ENCODE results near the gene COPG1. TPM values are rescaled to one million over a fixed set of nuclear protein-coding genes. Genes with fewer than 3 reads are reported as not detected.

COPG1 gene
- total and polyA plus RNA-seq, 2 donors (not counting 3 experiments of a cell fraction or from before 2014, with no cell fraction given) = 112 to 202 TPM

DNA sequence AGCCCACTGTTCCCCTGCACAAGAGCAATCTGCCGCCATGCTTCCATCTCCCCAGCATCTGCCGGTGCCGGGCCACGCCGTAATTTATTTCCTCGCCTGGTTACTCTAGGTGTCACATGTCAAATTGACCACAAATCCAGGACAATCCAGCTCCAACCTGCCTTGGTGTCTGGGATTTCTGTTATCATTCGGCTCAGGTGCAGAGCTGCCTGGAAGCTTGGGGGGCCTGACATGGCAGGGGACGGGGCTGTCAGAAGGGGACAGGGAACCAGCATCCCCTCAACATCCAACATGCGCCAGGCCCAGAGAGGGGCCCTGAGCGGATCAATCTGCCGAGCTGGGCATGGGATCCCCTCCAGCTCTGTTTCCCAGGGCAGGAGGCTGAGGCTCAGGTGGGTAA is 77.2 kb downstream of the COPG1 start:
- dilution Hi-C loops (cut with MboI; ENCODE audit: extremely low pct_ligation_motif_present, low sequenced_read_pairs) = no loop called here
- BruUV-seq (replicated peaks) = no TSS peak
- H3K9me1 ChIP-seq (replicated peaks; ENCODE audit: control insufficient read depth, extremely low read depth, insufficient read depth, low read length) = no peaks in the 10 kb centered on the region
- no peak overlapping the region for H3K27ac ChIP-seq (ENCODE audit: insufficient read depth, low read depth, low read length)
- POLR2A ChIA-PET = interaction anchor here (1.9 kb wide), 1 partner anchor 10 kb away, joined by 11 read pairs; a partner anchor contains a TSS
- no peak overlapping the region for H2AFZ ChIP-seq (ENCODE audit: low read depth, low read length)
- H4K20me1 ChIP-seq (replicated peaks; ENCODE audit: control insufficient read depth, extremely low read depth, insufficient read depth, low read length) = no peaks in the 10 kb centered on the region
- no peaks in the 10 kb centered on the region for H3K36me3 ChIP-seq (ENCODE audit: control insufficient read depth in 2 of 2, extremely low read depth in 1 of 2, insufficient read depth in 2 of 2, low read length in 2 of 2)
- CTCF ChIA-PET = interaction anchor here (1.0 to 1.3 kb wide), 2 partner anchors 10 to 57 kb away, joined by 3 to 14 read pairs; a partner anchor contains a TSS
- no peaks in the 10 kb centered on the region for H3K4me1 ChIP-seq (ENCODE audit: control insufficient read depth, extremely low read depth, insufficient read depth, low read length)
- intact Hi-C loops (cut with micrococcal nuclease) = no loop called here
- TF ChIP-seq, protein P1, sequence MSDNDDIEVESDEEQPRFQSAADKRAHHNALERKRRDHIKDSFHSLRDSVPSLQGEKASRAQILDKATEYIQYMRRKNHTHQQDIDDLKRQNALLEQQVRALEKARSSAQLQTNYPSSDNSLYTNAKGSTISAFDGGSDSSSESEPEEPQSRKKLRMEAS (IDR thresholded peaks at IDR 0.05; ENCODE audit: insufficient read depth, insufficient read length) = no peak
- TF ChIP-seq JUN (IDR thresholded peaks at IDR 0.05; ENCODE audit: borderline replicate concordance, insufficient read depth, insufficient read length, low read depth) (no peak), FOS (IDR thresholded peaks at IDR 0.05; ENCODE audit: borderline replicate concordance, insufficient read depth, low read length) (no peak), EZH2 (IDR thresholded peaks at IDR 0.05; ENCODE audit: borderline replicate concordance, low read depth, low read length, severe bottlenecking) (no peak), POLR2A (IDR thresholded peaks at IDR 0.05; ENCODE audit: low read depth, low read length) (no peak), MYC (IDR thresholded peaks at IDR 0.05; ENCODE audit: low read depth, low read length) (no peak), GATA2 (IDR thresholded peaks at IDR 0.05; ENCODE audit: insufficient read depth, insufficient read length, low read depth, low read length) (no peak), POLR2AphosphoS5 (IDR thresholded peaks at IDR 0.05; ENCODE audit: insufficient read depth, low read depth, low read length) (no peak)
- TF ChIP-seq, protein P2, sequence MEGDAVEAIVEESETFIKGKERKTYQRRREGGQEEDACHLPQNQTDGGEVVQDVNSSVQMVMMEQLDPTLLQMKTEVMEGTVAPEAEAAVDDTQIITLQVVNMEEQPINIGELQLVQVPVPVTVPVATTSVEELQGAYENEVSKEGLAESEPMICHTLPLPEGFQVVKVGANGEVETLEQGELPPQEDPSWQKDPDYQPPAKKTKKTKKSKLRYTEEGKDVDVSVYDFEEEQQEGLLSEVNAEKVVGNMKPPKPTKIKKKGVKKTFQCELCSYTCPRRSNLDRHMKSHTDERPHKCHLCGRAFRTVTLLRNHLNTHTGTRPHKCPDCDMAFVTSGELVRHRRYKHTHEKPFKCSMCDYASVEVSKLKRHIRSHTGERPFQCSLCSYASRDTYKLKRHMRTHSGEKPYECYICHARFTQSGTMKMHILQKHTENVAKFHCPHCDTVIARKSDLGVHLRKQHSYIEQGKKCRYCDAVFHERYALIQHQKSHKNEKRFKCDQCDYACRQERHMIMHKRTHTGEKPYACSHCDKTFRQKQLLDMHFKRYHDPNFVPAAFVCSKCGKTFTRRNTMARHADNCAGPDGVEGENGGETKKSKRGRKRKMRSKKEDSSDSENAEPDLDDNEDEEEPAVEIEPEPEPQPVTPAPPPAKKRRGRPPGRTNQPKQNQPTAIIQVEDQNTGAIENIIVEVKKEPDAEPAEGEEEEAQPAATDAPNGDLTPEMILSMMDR (IDR thresholded peaks at IDR 0.05; ENCODE audit: extremely low read depth in 1 of 2, insufficient read depth in 1 of 2, low read depth in 1 of 2, low read length in 2 of 2) = no peak
- no peak overlapping the region for H3K4me3 ChIP-seq (replicated peaks in 1 of 3; ENCODE audit: insufficient read depth in 1 of 3, low read depth in 1 of 3, low read length in 3 of 3)
- H3K9me3 ChIP-seq (replicated peaks; ENCODE audit: control insufficient read depth, insufficient read depth, low read length) = no peaks in the 10 kb centered on the region
- H3K4me2 ChIP-seq (ENCODE audit: insufficient read depth, low read length) = no peak overlapping the region
- H3K79me2 ChIP-seq (ENCODE audit: control insufficient read depth, insufficient read depth, low read length) = no peaks in the 10 kb centered on the region
- DNase-seq (ENCODE audit: low read depth, low spot score) = no peak
- H3K27me3 ChIP-seq (ENCODE audit: control insufficient read depth in 2 of 2, insufficient read depth in 2 of 2, low read length in 2 of 2) = no peaks in the 10 kb centered on the region
- FAIRE-seq = no peak
- H3K9ac ChIP-seq (replicated peaks; ENCODE audit: extremely low read depth, insufficient read depth, low read length) = no peak overlapping the region

Small RNA genes within 50 kb of the gene (microRNA-seq; reads per million reads assigned to microRNA genes)
- gene MIR6826 (ENCODE audit: borderline number of aligned reads, borderline replicate concordance) = 1.5 reads per million

Small RNA genes within 50 kb of the gene (small RNA-seq; reads per million reads assigned to genes)
- not detected for gene MIR6826 (ENCODE audit: insufficient read depth, insufficient read length, low read depth, low replicate concordance)
- gene RPS27P12 (ENCODE audit: insufficient read depth, insufficient read length, low read depth, low replicate concordance) = not detected

Other genes starting within 250 kb of the COPG1 start
- 0.58 and 0.73 TPM in 2 replicates for gene EFCC1, start 248.3 kb upstream of the COPG1 start, total RNA-seq
- gene EFCC1, start 248.3 kb upstream of the COPG1 start, polyA plus RNA-seq = 1.3 and 1.6 TPM in 2 replicates
- gene GP9, start 188.8 kb upstream of the COPG1 start, total RNA-seq = not detected in 2 replicates
- not detected in 2 replicates for gene GP9, start 188.8 kb upstream of the COPG1 start, polyA plus RNA-seq
- gene RAB43, start 127.8 kb upstream of the COPG1 start, total RNA-seq = 22.6 and 31.5 TPM in 2 replicates
- 18.5 and 22.0 TPM in 2 replicates for gene RAB43, start 127.8 kb upstream of the COPG1 start, polyA plus RNA-seq
- gene ISY1, start 88.5 kb upstream of the COPG1 start, total RNA-seq = 50.6 and 59.4 TPM in 2 replicates
- gene ISY1, start 88.5 kb upstream of the COPG1 start, polyA plus RNA-seq = 50.7 and 65.1 TPM in 2 replicates
- gene CNBP, start 65.7 kb upstream of the COPG1 start, total RNA-seq = 197 and 205 TPM in 2 replicates
- gene CNBP, start 65.7 kb upstream of the COPG1 start, polyA plus RNA-seq = 152 and 196 TPM in 2 replicates
- gene HMCES, start 29.3 kb downstream of the COPG1 start, total RNA-seq = 38.9 and 40.8 TPM in 2 replicates
- 21.7 and 30.6 TPM in 2 replicates for gene HMCES, start 29.3 kb downstream of the COPG1 start, polyA plus RNA-seq
- 0.25 and 0.49 TPM in 2 replicates for gene EFCAB12, start 179.0 kb downstream of the COPG1 start, total RNA-seq
- gene EFCAB12, start 179.0 kb downstream of the COPG1 start, polyA plus RNA-seq = 0.15 and 0.19 TPM in 2 replicates
- 33.2 and 39.5 TPM in 2 replicates for gene MBD4, start 190.3 kb downstream of the COPG1 start, total RNA-seq
- gene MBD4, start 190.3 kb downstream of the COPG1 start, polyA plus RNA-seq = 11.0 and 17.4 TPM in 2 replicates
- gene IFT122, start 190.6 kb downstream of the COPG1 start, total RNA-seq = 36.6 and 41.7 TPM in 2 replicates
- 38.4 and 44.3 TPM in 2 replicates for gene IFT122, start 190.6 kb downstream of the COPG1 start, polyA plus RNA-seq